ENCODE data around the gene CYP11A1. TPM values are rescaled to one million over a fixed set of nuclear protein-coding genes. Genes with fewer than 3 reads are reported as not detected.
A peak's percentile ranks its signal among the peaks of the same experiment; 100 is the strongest.

CYP11A1 gene
- total RNA-seq, 4 donors from 2014 or later = 1.3 to 17.0 (median 9.5) TPM

DNA sequence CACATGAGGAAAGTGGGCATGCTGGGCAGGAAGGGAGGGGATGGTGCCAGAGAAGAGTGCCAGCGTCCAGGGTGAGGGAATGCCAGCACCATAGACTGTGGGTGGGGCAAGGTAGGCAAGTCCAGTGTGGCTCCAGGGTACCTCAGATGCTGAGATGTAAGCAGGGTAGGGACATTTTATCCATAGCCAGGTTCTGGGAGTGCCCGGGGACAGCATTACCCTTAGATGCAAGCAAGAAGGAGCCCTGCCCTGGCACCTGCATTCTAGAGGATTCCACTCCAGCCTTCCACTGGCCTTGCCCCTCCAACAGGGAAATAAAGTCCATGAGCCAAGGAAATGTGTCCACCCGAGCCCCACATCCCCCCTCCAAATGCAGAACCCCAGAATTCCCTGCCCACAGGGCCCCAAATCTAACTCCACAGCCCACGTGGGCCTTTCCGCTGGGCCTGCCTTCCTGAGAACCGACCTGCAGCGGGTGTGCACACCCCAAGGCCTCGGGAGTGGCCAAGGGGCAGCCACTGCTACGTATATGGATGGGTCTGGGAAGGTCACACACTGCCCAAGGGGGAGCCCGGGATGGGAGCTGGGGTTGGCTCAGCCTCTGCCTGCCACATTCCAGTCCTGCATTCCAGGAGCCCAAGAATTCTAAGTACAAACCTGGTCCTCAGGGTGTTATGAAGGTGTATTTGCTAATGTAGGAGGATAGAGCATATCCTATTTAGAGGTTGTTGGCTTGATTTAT is 20.3 kb upstream of the CYP11A1 start:
- intact Hi-C loops (cut with DNase I) = no loop called here
- Histone ChIP-seq H3K27ac (peak overlapping the region in 1 of 4 donors; percentile 9), H3K27me3 (no peaks in the 10 kb centered on the region), H3K4me1 (peaks cover 13 to 39% (median 23%) of the 10 kb centered on the region in 3 donors), H3K36me3 (no peaks in the 10 kb centered on the region), H3K4me3 (no peak overlapping the region), H3K9me3 (no peaks in the 10 kb centered on the region)
- TF ChIP-seq POLR2A (IDR thresholded peaks at IDR 0.05) = no peak
- TF ChIP-seq, protein P1, sequence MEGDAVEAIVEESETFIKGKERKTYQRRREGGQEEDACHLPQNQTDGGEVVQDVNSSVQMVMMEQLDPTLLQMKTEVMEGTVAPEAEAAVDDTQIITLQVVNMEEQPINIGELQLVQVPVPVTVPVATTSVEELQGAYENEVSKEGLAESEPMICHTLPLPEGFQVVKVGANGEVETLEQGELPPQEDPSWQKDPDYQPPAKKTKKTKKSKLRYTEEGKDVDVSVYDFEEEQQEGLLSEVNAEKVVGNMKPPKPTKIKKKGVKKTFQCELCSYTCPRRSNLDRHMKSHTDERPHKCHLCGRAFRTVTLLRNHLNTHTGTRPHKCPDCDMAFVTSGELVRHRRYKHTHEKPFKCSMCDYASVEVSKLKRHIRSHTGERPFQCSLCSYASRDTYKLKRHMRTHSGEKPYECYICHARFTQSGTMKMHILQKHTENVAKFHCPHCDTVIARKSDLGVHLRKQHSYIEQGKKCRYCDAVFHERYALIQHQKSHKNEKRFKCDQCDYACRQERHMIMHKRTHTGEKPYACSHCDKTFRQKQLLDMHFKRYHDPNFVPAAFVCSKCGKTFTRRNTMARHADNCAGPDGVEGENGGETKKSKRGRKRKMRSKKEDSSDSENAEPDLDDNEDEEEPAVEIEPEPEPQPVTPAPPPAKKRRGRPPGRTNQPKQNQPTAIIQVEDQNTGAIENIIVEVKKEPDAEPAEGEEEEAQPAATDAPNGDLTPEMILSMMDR (IDR thresholded peaks at IDR 0.05) = no peak
- no peak for DNase-seq
- 55 to 73% methylated on average over 3 of the region's 10 CpGs for WGBS, 2 donors

DNA sequence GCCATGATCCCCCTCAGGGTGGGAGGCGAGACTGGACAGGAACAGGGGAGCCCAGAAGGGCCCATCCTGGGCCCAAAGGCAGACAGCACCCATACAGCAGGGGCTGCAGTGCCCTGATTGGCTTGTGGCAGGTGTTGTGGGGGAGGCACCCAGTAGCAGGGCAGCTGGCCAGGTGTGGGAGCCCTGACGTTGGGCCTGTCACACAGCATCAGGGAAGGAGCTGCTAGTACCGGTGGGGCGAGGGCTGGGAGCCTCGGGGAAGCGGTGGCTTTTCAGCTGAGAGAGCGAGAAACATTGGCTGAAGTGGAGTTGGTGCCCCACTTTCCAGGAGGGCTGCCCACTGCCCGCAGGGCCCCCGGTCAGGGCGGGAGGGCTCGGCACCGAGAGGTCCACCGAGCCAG is 19.7 kb upstream of the CYP11A1 start:
- intact Hi-C loops (cut with DNase I) = no loop called here
- TF ChIP-seq, protein P1 (IDR thresholded peaks at IDR 0.05) = no peak
- TF ChIP-seq POLR2A (IDR thresholded peaks at IDR 0.05) = no peak
- peaks cover 13 to 46% (median 23%) of the 10 kb centered on the region in 3 donors for H3K4me1 ChIP-seq
- H3K36me3 ChIP-seq = no peaks in the 10 kb centered on the region
- WGBS, 2 donors = 50 to 69% methylated on average over 4 to 6 of the region's 13 CpGs
- no peak overlapping the region for H3K4me3 ChIP-seq
- no peaks in the 10 kb centered on the region for H3K27me3 ChIP-seq
- no peaks in the 10 kb centered on the region for H3K9me3 ChIP-seq
- no peak overlapping the region for H3K27ac ChIP-seq
- no peak for DNase-seq

DNA sequence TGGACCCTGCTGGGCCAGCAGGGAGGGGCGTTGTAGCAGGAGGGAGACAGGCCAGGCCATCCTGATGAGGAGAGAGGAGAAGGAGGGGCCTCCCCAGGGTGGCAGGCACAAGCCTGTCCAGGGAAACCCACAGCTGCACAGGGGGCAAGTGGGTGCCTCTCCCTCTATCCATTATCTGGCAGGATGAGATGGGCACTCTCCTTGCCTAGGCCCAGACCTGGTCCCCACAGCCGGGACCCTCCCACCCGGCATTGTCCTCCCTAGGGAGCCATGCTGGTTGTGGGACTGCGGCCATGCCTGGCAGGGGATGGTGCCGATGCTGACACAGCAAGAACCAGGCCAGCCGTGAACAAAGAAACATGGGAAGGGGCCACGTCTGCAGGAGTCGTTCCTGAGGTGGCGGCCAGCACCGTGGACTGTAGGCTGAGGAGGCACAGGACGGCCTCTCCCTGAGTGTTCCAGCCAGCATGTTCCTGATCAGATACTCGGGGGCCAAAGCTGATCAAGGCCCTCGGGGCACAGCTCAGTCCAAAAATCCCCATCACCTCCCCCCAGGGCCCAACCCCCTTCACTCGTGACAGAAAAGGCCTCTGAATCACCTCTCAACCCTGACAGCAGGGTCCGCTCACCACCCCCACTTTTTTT is 19.2 kb upstream of the CYP11A1 start:
- Histone ChIP-seq H3K27ac (peak overlapping the region in 1 of 4 donors; percentile 69), H3K36me3 (no peaks in the 10 kb centered on the region), H3K27me3 (peaks cover 0 to 5% (median 0%) of the 10 kb centered on the region in 4 donors), H3K4me3 (no peak overlapping the region), H3K9me3 (no peaks in the 10 kb centered on the region), H3K4me1 (peaks cover 13 to 49% (median 23%) of the 10 kb centered on the region in 3 donors)
- TF ChIP-seq, protein P1 (IDR thresholded peaks at IDR 0.05) = no peak
- no peak for TF ChIP-seq POLR2A (IDR thresholded peaks at IDR 0.05)
- intact Hi-C loops (cut with DNase I) = no loop called here
- DNase-seq = no peak
- 64 to 66% methylated on average over 4 to 9 of the region's 15 CpGs for WGBS, 2 donors

DNA sequence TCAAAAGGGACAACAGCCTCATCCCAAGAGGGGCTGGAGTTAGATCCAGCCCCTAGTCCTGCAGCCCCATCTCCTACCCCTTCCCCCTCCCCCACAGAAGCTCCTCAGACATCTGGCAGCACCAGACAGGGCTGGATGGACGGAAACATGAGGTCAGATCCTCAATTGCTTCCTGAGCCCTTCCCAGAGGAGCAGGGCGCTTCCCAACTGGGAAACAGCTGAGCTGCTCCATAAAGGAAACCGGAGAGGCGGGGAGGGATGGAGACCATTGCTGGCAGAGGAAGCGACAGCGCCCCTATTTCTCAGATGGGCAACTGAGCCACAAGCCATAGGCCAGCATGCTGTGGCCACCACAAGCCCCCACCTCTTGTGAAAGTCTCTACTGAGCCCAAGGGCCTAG is 18.3 kb upstream of the CYP11A1 start:
- intact Hi-C loops (cut with DNase I) = no loop called here
- TF ChIP-seq POLR2A (IDR thresholded peaks at IDR 0.05) = no peak
- TF ChIP-seq, protein P1 (IDR thresholded peaks at IDR 0.05) = no peak
- Histone ChIP-seq H3K9me3 (no peaks in the 10 kb centered on the region), H3K27ac (peak overlapping the region; percentile 47 to 69 (median 59)), H3K4me3 (no peak overlapping the region), H3K4me1 (peaks cover 13 to 49% (median 23%) of the 10 kb centered on the region in 3 donors), H3K27me3 (peaks cover 0 to 14% (median 0%) of the 10 kb centered on the region in 4 donors), H3K36me3 (no peaks in the 10 kb centered on the region)
- DNase-seq = no peak
- WGBS, 2 donors = 88 to 93% methylated on average over 4 of the region's 6 CpGs

Data from esophagus squamous epithelium (tissue), 5 donors.